ENCODE measurements around the gene LIG4.

- TF ChIP-seq CTCF (IDR thresholded peaks at IDR 0.05) (no peak), POLR2A (IDR thresholded peaks at IDR 0.05) (no peak)
Measured at GRCh38 chr13:108263621-108264355, 48.5 kb upstream of the LIG4 start.

All from thyroid gland (tissue), 4 donors.